IMR-90 (cell line): ENCODE measurements around the gene RTBDN.

Source experiments
- BHLHE40 ChIP-seq: fragments of 150-350 bp; IDR thresholded peaks from 2 replicates; pipeline ENCODE4 v1.6.1; 2016; ENCODE audit warnings: mild to moderate bottlenecking, low read depth, low read length
- CTCF ChIP-seq: conservative IDR thresholded peaks from 2 replicates; pipeline ENCODE4 v1.5.1; 2012; ENCODE audit warnings: mild to moderate bottlenecking, low read depth, low read length, improper control_type of control experiment

GRCh38 chr19:12880551-12881171 is 46.3 kb upstream of the RTBDN start:
- TF ChIP-seq CTCF (no peak), BHLHE40 (no peak)
